ENCODE data around the gene MAGI2.

The MAGI2 gene

DNA sequence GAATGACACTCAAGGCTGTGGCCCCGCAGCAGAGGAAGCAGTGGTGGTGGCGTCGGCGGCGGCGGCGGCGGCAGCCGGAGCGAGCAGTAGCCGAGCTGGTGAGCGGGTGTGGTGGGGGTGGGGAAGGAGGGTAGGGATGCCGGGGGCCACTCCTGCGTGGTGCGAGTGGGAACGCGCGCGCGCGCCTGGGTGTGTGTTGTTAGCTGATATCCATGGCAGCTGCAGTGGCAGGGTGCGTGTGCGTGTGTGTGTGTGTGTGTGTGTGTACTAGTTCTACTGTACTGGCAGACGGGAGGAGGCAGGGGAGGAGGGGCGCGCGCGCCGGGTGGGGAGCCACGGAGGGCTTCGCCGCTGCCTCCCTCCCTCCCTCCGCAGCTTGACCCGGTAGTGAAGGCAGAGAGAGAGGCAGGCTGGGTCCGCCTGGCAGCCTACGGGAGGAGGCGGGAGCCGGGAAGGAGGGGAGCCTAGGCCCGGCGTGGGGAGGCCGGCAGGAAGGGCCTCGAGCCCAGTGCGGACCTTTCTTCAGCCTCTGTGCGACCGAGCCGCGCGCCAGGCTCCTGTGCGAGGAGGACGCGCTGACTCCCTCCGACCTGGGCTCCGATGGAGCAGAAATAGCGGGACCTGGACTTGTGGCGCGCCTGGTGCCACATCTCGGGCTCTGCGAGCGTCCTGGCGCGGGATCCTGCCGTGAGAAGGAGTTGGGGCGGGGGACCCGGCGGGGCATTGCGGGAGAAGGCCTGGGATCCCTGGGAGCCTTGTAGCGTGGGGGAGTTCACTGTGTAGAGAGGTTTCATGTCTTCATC is at the start of gene MAGI2:
Gene MAGI2, minus strand, starts transcription at position 110 of the 803 bp plus-strand sequence. CDS start 347 bp downstream, outside the sequence.
- peak; percentile 82 for DNase-seq (ENCODE audit: low read depth)

DNA sequence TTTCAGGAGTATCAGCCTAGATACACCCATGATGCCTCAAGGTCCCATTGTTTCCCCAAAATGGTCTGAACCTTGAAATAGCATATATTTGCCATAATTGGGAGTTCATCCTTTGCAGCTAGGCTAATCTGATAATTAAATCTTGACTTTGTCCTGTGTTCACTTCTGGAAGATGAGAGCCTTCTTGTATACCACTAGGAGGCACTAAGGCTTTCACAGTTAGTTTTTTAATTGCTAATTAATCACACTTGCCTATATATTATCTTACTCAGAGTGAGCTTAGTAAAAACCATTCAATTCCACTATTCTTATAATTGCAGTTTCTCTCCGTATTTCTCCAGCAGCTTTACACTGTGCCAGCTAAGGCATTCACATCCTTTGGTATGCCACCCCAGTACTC is 48.7 kb upstream of the MAGI2 start:
- no peak for DNase-seq (ENCODE audit: low read depth)

DNA sequence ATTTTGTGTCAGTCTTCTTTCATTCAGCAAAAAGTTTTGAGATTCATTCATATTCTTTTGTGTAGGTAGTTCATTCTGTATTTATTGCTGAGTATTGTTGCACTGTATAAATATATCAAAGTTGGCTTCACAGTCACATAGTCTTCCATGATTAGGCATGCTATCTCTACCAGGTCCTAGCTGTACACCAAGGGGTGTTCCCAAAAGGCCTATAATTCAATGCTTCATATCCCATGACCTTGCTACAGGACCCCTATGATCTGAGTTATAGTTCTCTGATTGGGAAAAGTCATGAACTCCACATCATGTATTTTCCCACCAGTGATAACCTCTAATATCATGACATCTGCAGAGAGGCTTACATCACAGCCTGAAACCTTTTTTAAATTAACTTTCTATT is 47.3 kb upstream of the MAGI2 start:
- DNase-seq (ENCODE audit: low read depth): no peak

DNA sequence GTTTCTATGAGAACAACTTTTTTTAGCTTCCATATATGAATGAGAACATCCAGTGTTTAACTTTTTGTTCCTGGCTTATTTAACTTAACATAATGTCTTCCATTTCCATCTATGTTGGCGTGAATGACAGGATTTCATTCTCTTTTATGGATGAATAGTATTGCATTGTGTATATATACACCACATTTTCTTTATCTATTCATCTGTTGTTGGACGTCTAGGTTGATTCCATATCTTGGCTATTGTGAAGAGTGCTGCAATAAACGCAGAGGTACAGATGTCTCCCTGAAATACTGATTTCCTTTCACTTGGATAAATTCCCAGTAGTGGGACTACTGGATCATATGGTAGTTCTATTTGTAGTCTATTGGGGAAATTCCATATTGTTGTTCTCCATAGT is 44.3 kb upstream of the MAGI2 start:
- DNase-seq (ENCODE audit: low read depth): no peak

DNA sequence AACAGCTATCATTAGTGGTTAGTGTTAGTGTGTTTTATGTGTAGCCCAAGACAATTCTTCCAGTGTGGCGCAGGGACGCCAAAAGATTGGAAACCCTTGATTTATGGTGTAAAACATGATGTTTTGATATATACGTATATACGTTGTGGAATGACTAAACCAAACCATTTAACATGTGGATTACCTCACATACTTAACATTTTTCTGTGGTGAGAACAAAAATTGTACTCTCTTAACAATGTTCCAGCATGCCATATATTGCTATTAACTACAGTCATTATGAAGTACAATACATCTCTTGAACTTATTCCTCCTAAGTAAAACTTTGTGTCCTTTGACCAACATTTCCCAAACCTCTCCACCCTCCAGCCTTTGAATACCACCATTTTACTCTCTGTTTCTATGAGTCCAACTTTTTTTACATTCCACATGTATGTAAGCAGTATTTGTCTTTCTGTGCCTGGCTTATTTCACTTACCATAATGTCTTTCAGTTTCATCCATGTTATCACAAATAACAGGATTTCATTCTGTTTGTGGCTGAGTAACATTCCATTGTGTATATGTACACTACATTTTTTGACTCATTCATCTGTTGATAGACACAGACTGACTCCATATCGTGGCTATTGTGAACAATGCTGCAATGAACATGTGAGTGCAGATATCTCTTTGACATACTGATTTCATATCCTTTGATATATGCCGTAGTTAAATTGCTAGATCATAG is 42.2 kb upstream of the MAGI2 start:
- no peak for DNase-seq (ENCODE audit: low read depth)

DNA sequence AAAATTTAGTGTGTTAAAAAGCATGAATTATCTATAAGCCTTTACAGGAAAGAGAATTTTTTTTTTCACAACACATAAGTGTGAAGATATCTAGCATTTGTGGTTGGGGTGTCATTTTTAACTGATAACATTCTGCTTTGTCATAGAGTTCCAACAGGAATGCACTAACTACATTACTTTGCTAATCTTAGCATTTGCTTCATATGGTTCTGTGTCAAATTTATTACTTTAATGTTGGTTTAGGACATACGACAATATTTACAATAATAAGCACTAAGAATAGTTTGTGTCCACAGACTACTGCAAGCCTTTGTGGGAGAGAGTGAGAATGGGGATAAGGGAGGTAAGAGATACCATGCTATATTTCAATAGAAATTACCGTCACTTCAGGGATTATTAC is 40.6 kb upstream of the MAGI2 start:
- no peak for DNase-seq (ENCODE audit: low read depth)

DNA sequence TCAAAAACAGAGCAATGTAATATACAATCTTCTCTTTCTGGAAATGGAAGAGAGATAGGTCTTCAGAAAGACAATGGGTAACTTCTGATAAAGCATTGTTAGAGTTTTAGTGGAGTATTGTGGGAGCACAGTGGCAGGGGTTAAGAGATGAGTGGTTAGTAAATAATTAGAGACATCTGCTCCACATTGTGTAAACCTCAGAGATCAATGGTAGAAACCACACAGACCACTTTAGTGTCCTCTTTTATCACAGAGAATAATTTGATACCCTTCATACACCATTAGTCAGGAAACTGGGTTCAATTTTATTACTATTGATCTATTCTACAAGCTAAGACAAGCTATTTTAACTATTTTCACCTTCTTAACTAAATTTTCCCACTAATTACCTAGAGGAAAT is 35.9 kb upstream of the MAGI2 start:
- no peak for DNase-seq (ENCODE audit: low read depth)

DNA sequence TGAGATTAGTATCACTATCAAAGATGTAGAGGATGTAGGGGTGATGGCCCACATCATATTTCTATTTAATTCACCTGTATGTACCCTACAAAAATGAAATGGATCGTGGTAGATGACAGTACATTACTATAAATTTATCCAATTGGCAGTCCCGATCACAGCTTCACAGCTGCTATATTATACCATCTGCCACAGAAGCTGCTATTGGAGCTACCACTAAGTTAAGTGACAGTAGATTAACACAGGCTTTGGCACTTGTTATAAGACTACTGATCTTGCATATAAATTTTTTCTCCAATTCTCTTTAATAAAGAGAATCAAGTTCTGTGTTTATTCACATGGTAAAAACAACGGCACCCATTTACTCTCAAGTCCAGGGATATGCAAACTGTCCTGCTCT is 24.9 kb upstream of the MAGI2 start:
- no peak for DNase-seq (ENCODE audit: low read depth)

DNA sequence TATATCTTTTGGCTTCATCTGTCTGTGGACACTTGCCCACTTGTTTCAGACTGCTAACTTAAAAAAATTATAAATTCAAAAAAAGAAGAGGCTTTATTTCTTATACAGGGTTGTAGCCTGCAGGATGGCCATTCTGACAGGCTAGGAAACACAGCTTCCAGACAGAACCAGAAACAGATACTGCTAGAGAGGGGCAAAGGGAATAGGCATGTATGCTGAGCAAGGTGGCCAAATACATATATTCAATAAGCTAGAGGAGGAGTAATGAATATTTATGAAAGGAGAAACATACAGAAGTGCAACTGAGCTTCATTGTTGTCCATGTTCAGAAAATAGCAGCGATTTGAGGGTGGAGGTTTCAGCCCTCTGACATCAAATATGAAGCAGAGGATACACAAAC is 22.0 kb upstream of the MAGI2 start:
- DNase-seq (ENCODE audit: low read depth): no peak

DNA sequence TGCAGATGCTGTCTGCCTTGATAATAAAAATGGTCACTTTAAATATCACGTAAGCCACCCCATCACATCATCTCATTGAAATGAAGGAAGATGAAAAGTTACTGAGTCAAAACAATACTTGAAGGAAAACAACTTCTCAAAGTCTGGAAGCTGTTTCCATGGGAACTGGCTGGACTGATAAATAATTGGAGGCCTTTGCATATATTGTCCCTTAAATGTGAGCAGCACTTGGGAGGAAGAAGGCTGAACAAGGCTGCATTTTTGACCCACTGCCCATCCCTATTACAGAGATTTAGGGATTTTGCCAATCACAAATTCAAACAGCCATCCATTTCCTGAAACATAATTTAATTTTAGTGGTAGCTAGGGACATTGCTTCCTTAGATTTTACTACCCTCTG is 18.2 kb upstream of the MAGI2 start:
- DNase-seq (ENCODE audit: low read depth): no peak

DNA sequence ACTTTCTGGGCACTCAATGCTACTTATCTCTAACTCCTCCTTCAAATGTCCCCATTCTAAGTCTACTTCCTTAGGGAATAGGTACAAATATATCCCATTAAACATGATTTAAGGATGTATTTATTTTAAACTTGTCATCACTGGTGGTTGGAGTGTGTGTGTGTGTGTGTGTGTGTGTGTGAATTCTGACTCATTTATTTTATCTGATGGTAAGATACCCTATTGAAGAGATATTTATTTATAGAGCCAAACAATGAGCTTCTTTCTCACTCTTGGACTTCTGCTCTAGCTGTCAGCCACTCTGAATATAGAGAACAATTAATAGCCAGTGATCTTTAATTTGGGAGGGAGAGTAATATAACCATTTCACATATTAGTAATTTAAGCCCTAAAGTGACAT is 17.8 kb upstream of the MAGI2 start:
- DNase-seq (ENCODE audit: low read depth): no peak

DNA sequence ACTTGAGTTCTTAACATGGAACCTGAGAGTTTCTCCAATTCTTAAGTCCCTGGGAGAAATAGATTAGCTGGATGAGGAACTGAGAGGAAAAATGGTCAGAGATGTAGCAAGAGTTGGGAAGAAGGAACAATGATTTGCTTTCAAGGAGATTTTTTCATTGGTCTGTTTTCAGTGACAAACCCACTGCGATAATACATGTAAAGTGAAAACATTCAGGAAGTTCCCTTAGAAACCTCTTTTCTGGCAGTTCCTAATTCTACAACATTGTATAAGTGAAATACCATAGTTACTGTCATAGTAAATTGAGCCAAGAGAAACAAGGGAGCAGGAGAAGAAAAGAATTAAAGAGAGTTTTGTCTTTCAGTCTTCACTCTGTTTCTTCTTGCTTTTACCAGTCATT is 12.1 kb upstream of the MAGI2 start:
- DNase-seq (ENCODE audit: low read depth): no peak

DNA sequence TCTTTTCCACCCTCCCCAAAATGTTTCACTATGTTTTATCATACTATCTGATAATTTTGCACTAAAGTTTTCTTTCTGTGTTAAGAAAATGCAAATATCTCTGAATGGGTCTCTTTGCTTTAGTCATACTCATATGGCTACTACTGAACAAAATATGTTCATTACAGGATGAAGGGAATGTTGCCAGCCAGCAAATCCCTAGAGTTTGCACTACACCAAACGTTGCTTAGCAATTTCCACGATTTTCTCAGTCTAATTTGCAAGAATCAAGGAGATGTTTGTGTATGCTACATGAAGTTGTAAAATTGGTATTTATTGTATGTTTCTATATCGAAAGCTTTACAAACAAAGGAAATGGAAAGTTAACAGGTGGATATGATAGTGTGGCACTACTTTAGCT is 10.6 kb upstream of the MAGI2 start:
- DNase-seq (ENCODE audit: low read depth): no peak

DNA sequence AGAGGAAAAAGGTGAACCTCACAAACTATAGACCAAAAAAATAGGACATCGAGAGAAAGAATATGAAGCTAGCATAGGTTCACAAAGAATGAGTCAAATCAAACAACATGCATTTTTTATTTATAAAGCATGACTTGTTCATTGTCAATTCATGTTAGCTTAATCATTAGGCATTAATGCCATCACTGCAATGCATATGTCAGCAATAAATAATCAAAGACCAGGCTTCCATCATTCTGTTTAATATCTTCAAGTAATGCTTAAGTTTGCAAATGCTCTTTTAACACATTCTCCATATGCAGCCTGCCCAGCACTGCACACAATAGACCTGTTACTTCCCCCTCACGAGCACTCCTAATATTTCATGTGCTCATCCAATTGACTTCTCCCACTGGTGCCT is 8.9 kb upstream of the MAGI2 start:
- DNase-seq (ENCODE audit: low read depth): no peak

DNA sequence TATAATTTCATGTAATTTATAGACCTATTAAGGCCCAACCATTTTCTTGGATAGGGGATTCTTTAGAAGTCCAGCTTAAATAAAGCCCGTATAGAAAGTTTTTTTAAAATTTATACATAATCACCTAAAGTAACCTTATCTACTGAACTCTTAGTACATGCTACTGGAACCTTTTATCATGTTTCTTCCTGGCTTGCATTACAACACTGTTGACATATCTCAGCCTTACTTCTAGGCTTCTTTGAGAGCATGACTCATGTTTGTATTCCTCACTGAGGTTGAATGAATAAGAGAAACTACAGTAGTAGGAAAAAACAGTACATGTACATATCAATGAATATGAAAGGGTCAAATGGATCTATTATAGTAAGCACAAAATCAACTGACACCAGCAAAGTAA is 8.2 kb upstream of the MAGI2 start:
- peak; percentile 40 for DNase-seq (ENCODE audit: low read depth)

DNA sequence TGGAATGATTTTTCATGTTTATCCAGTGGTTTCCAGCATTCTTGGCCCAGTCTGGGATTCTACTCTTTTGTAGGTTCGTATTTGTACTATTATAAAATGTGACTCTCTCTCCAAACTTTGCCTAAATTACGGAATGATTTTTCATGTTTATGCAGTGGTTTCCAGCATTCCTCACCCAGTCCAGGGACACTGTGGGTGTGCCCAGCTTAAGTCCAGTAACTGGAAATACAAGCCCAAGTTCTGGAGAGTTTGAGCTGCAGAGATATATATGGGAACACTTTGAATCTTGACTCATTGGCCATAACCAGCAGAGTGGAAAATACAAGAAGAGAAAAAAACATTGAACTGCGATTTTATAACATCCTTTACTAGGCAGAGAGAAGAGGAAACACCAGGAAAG is 5.9 kb upstream of the MAGI2 start:
- no peak for DNase-seq (ENCODE audit: low read depth)

DNA sequence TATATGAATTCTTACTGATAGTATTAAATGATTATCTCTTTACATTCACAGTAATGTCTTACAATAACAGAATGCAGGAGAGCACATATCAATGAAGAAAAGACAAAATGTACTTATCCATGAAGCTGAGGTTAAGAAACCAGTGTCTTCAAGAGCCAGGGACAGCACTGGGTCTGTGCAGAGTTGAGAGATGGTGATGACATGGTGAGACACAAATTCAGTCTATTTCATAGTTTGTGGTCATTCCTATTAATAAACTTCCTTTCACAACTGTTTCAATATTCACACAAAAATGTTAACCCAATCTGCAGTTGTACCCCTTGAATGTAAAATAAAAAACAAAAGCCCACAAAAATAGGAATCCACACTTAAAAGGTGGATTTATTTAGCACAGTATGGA is 5.3 kb upstream of the MAGI2 start:
- no peak for DNase-seq (ENCODE audit: low read depth)

DNA sequence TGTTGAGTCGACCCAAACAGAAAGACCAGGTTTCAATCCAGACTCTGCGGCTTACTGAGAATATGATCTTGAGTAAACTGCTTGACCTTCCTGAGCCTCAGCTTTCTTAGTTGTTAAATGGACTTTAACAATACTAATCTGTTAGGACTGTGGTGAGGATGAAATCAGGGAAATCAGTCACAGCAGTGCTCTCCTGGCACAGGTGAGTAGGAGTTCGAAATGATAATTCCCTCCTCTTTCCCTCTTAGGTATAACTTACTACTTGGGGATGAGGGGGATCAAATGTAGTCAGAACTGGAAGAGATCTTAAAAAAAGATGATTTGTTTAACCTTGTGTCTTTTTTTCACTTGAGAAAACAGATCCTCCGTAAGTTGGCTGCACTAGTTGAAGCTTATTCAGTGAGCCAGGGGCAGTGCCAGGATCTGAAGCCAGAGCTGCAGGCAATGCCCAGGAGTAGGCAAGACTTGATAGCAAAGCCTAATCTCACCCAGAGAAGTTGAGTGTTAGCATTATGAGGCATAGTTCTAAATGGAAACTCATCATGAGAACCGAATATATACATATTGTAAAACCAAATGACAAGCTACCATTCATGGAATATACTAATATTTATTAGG is 1.8 kb upstream of the MAGI2 start:
- no peak for DNase-seq (ENCODE audit: low read depth)

DNA sequence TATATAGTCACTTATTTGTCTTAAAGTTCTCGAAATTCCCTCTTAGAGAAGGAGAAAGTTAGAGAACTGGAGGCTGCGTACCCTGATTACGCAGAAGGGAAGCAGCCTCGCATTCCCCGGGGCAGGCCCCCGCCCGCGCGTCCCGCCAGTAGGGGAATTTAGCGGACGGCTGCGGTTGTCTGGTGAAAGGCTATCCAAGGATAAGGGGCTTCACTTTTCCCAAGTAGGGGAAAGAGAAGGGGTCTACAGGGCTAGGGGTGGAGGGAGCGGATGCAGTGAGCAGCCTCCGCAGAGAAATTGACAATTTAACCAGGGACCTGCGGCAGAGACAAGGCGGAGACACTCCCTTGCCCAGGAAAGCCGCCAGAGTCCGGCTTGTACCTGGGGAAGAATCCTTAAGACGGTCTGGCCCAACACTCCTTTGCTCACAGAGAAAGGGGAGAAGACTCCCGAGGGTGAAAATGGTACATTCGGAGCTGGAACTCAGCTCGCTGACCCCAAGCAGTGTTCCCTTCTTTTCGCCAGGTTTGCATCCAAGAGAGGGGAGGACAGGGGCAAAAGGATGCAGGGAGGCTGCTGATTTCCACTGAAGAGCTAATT is 994 bp upstream of the MAGI2 start:
- no peak for DNase-seq (ENCODE audit: low read depth)

DNA sequence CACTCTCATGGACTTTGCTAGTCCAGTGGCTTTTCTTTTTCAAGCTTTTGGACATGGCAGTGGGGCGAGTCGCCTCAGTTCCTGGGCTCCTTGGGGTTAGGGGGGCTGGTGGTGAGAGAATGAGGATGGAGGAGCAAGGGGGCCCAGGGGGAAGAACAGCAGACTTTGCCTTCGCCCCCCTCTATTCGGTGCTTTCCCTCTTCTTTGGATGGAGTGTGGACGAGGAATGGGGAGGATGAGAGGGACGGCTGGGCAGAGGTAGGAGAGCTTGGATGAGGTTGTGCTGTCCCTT is 255 bp downstream of the MAGI2 start:
- no peak for DNase-seq (ENCODE audit: low read depth)

DNA sequence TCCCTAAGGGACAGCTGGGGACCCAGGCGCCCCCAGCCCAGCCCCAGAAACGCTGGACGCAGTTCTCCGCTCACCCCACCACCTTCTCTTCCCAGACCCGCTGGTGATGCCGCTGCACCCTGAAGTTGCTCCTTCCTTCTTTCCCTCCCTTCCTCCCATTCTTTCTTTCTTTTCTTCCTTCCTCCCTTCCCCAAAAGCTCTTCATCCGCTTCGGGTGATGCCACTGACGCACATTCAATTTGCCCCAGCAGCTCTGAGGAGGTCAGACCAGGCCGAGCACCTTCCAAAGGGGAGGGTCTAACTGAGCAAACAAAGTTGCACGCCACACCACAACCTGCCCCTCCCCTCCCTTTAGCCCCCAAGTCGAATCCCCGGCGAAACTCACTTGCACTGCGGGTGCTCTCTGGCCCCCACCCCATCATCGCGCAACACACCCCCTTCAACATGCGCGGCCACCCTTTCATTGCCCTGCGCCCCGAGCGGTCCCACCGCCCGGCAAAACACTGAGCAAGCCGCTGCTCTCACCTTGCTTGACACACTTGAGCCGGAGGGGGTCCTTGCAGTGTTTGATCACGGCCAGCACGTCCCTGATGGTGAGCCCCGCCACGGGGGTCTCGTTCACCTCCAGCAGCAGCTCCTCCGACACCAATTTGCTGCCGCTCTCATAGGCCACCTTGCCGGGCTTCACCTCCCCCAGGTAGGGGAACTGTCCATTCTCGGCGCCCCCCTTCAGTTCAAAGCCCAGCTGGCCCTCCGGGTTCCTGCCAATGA is 787 bp downstream of the MAGI2 start:
- DNase-seq (ENCODE audit: low read depth): no peak

DNA sequence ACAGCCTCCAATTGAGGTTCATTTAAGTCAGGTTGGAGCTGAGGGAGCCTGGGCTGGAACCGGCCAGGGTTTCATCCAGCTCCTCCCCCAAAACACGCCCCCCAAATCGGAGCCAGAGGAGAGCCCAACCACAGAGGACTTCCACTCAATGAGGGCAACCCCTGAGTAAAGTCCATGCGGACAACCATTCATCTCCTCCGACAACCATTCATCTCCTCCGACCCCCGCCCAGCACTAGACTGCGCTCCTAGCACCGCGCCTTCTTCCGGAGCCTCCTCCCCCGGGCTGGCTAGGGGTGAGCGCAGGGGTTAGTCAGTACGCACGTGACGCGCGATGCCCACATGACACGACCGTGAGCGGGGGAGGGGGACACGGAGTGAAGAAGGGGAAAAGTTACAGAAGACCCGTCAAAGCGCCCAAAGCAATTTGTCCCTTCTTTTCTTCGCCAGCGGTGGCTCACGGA is 1.4 kb downstream of the MAGI2 start:
- peak; percentile 83 for DNase-seq (ENCODE audit: low read depth)
